Right lobe of liver (tissue), 6 donors: ENCODE results near the gene OPCML. TPM values are rescaled to one million over a fixed set of nuclear protein-coding genes. Genes with fewer than 3 reads are reported as not detected.
A peak's percentile ranks its signal among the peaks of the same experiment; 100 is the strongest.

Experiments
- ATAC-seq, 4 donors: fragments of 200-7000 bp; cut with Tn5 transposase; one replicate each; pipeline ENCODE4 v1.9.1; 2020; ENCODE audit warnings: mild to moderate bottlenecking in 4 of 4, moderate library complexity in 4 of 4
- DNase-seq, 3 donors: peaks; one replicate each; pipeline ENCODE4 v3.0.0-alpha.2; 2020
- H3K27ac ChIP-seq, 3 donors: fragments of 200-600 bp; one replicate each; pipeline ENCODE4 v1.8.0; 2022
- H3K27me3 ChIP-seq, 2 donors: fragments of 200-600 bp; one replicate each; pipeline ENCODE4 v1.8.0; 2022
- H3K36me3 ChIP-seq, 4 donors: fragments of 200-600 bp; sonication (generic) in 1 of 4; one replicate each; pipeline versions ENCODE4 v1.5.1 to v1.8.0; 2017 to 2022; ENCODE audit warnings: control low read depth in 1 of 4
- H3K4me1 ChIP-seq, 4 donors: fragments of 200-600 bp; sonication (generic) in 1 of 4; one replicate each; pipeline versions ENCODE4 v1.5.1 to v1.8.0; 2017 to 2022; ENCODE audit warnings: control low read depth in 1 of 4
- H3K4me3 ChIP-seq, 3 donors: fragments of 200-600 bp; one replicate each; pipeline ENCODE4 v1.8.0; 2022
- H3K9me3 ChIP-seq, 4 donors: fragments of 200-600 bp; sonication (generic) in 1 of 4; one replicate each; pipeline versions ENCODE4 v1.5.1 to v1.8.0; 2017 to 2022; ENCODE audit warnings: control low read depth in 1 of 4
- POLR2A ChIP-seq: fragments of 450-650 bp; IDR thresholded peaks from one replicate; pipeline ENCODE4 v1.6.1; 2017; ENCODE audit warnings: antibody characterized with exemption, mild to moderate bottlenecking
- WGBS: methylation state at CpG from one replicate; pipeline ENCODE4 v1.1.6; 2018; ENCODE audit warnings: low coverage, low lambda C conversion rate; ENCODE audit not compliant: insufficient coverage; ENCODE audit errors: missing lambda C conversion rate; 5-methylcytosine and 5-hydroxymethylcytosine counted together
- intact Hi-C, 2 donors: fragments of 100-400 bp; cut with DNase I; formaldehyde crosslinking; loops; one replicate each; pipeline versions ENCODE4 v1.11.2 to v1.14.1; 2022
- total RNA-seq, 6 experiments: library from RNA; depleted of rRNA in 2 of 6; stranded (reverse); fragments of >200 nt in 2 of 6; fragmentation: NEBNext Ultra II Directional in 3 of 6; extraction: Animal tissue kit (Norgen Biotek cat#: 25700) in 3 of 6; gene quantifications; one replicate each; pipeline versions ENCODE4 v1.1.0 to v1.2.4, GENCODE V29; 2016 to 2023
- TF ChIP-seq, protein P1 (sequence below), 4 donors: fragments of 200-600 bp in 3 of 4; fragments of 450-650 bp in 1 of 4; IDR thresholded peaks; one replicate each; pipeline versions ENCODE4 v1.5.1 to v1.8.0; 2016 to 2022; ENCODE audit warnings: antibody characterized with exemption in 4 of 4, mild to moderate bottlenecking in 2 of 4
- donor health status: DM: no; HTN: yes; CAD: no.
- donor health status: DM: no; HTN: no; CAD: no.
- donor health status: DM: no; HTN: no; CAD: no.
- donor health status: DM: no; HTN: yes; CAD: no.
- donor health status: DM: no; HTN: yes; CAD: no.

OPCML gene
- total RNA-seq, 6 experiments from 2014 or later = 0.11 TPM; not detected in 5

DNA sequence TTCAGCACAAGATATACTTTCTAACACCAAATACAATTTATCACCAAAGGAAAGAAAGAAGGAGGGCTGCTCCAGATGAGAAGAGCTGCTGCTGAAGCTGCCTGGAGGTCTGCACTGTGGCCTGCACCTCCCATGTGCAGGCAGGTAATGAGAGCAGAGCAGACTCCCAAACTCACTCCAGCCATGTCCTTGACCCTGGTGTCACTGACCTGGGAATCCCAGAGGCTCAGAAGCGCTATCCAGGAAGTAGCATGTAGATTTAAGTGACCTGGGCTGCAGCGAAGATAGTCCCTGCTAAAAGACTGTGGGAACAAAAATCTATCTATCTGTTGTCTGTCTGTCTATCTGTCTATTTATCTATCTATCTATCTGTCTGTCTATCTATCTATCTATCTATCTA is 816.3 kb downstream of the OPCML start:
- ATAC-seq (peak; percentile 98 to 100 (median 99)), DNase-seq (peak; percentile 76 to 81 (median 80))
- WGBS = 32% methylated on average over 2 of the region's 2 CpGs
- Histone ChIP-seq H3K27me3 (no peaks in the 10 kb centered on the region), H3K36me3 (no peaks in the 10 kb centered on the region), H3K27ac (no peak overlapping the region), H3K4me1 (peaks cover 0 to 6% (median 0%) of the 10 kb centered on the region in 4 donors), H3K4me3 (no peak overlapping the region), H3K9me3 (no peaks in the 10 kb centered on the region)
- intact Hi-C loops = no loop called here
- TF ChIP-seq, protein P1, sequence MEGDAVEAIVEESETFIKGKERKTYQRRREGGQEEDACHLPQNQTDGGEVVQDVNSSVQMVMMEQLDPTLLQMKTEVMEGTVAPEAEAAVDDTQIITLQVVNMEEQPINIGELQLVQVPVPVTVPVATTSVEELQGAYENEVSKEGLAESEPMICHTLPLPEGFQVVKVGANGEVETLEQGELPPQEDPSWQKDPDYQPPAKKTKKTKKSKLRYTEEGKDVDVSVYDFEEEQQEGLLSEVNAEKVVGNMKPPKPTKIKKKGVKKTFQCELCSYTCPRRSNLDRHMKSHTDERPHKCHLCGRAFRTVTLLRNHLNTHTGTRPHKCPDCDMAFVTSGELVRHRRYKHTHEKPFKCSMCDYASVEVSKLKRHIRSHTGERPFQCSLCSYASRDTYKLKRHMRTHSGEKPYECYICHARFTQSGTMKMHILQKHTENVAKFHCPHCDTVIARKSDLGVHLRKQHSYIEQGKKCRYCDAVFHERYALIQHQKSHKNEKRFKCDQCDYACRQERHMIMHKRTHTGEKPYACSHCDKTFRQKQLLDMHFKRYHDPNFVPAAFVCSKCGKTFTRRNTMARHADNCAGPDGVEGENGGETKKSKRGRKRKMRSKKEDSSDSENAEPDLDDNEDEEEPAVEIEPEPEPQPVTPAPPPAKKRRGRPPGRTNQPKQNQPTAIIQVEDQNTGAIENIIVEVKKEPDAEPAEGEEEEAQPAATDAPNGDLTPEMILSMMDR (IDR thresholded peaks at IDR 0.05) = no peak
- no peak for TF ChIP-seq POLR2A

GRCh38 chr11:132714859-132715440 is 817.4 kb downstream of the OPCML start:
- Histone ChIP-seq H3K27ac (no peak overlapping the region), H3K4me3 (no peak overlapping the region), H3K36me3 (no peaks in the 10 kb centered on the region), H3K27me3 (no peaks in the 10 kb centered on the region), H3K4me1 (peaks cover 0 to 6% (median 0%) of the 10 kb centered on the region in 4 donors), H3K9me3 (no peaks in the 10 kb centered on the region)
- ATAC-seq (no peak), DNase-seq (no peak)
- no peak for TF ChIP-seq POLR2A
- TF ChIP-seq, protein P1 (IDR thresholded peaks at IDR 0.05) = no peak
- WGBS = 76% methylated on average over 4 of the region's 4 CpGs
- intact Hi-C loops = no loop called here

DNA sequence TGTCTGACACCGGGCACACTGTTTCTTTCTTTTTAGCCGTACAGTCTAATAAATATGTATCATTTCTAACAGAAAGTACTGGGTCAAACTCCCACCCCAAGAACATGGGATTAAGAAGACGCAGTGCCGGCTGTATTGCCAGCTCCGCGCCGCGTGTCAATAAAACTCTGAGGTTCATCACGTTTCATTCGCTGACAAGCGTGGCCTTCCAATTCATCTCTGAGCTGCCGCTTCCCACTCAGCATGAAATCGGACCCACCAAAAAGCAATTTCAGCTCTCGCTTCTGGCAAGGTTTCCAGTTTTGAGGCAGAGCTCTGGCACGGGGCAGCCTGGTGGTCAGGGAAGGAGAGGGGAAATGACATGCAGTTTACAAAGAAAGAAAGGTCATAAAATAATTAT is 819.8 kb downstream of the OPCML start:
- WGBS = 83% methylated on average over 14 of the region's 15 CpGs
- H3K4me3 ChIP-seq = no peak overlapping the region
- no peaks in the 10 kb centered on the region for H3K36me3 ChIP-seq
- H3K9me3 ChIP-seq = no peaks in the 10 kb centered on the region
- no peaks in the 10 kb centered on the region for H3K27me3 ChIP-seq
- DNase-seq (no peak), ATAC-seq (no peak)
- H3K4me1 ChIP-seq = no peaks in the 10 kb centered on the region
- H3K27ac ChIP-seq = no peak overlapping the region
- TF ChIP-seq, protein P1 (IDR thresholded peaks at IDR 0.05) = no peak
- TF ChIP-seq POLR2A = no peak
- intact Hi-C loops = no loop called here

- peak overlapping the region in 1 of 3 donors; percentile 11 for H3K4me3 ChIP-seq
- intact Hi-C loops = no loop called here
- no peaks in the 10 kb centered on the region for H3K36me3 ChIP-seq
- peak overlapping the region in 2 of 3 donors; percentile 56 to 70 for H3K27ac ChIP-seq
- ATAC-seq (peak; percentile 93 to 99 (median 96)), DNase-seq (peak; percentile 28 to 70 (median 65))
- H3K4me1 ChIP-seq = no peaks in the 10 kb centered on the region
- H3K9me3 ChIP-seq = no peaks in the 10 kb centered on the region
- no peaks in the 10 kb centered on the region for H3K27me3 ChIP-seq
- TF ChIP-seq, protein P1 (IDR thresholded peaks at IDR 0.05) = no peak
- TF ChIP-seq POLR2A = no peak
- 44% methylated on average over 2 of the region's 5 CpGs for WGBS
Measured at GRCh38 chr11:132704781-132705375, 827.4 kb downstream of the OPCML start.
